Activated B cell treated with CpG ODN at 0.5 μM for 24 hours (primary cell): ENCODE measurements around the gene CA10. TPM values are rescaled to one million over a fixed set of nuclear protein-coding genes. Genes with fewer than 3 reads are reported as not detected.

ENCODE experiments used
- ATAC-seq: fragments of 200-7000 bp; cut with Tn5 transposase; one replicate; pipeline ENCODE4 v1.10.0; 2021; ENCODE audit warnings: low read depth, mild to moderate bottlenecking, moderate library complexity
- CTCF ChIA-PET: fragments of 350-600 bp; sonication (Branson Sonifier 250); formaldehyde crosslinking; loops from one replicate; lab custom pipeline; 2021; ENCODE audit warnings: antibody characterized with exemption; lab: Charles Lee
- POLR2A ChIA-PET: fragments of 350-600 bp; sonication (Branson Sonifier 250); formaldehyde crosslinking; loops from one replicate; lab custom pipeline; 2021; ENCODE audit warnings: antibody characterized with exemption; lab: Charles Lee
- DNase-seq: peaks from one replicate; pipeline ENCODE4 v3.0.0; 2022
- H3K27ac Mint-ChIP-seq: one replicate; pipeline ENCODE4 v1.8.0; 2020; ENCODE audit warnings: mixed read lengths
- H3K27me3 Mint-ChIP-seq: one replicate; pipeline ENCODE4 v1.8.0; 2021; ENCODE audit warnings: mixed read lengths
- H3K36me3 Mint-ChIP-seq: one replicate; pipeline ENCODE4 v1.8.0; 2021; ENCODE audit warnings: low read depth, mixed read lengths
- H3K4me1 Mint-ChIP-seq: one replicate; pipeline ENCODE4 v1.8.0; 2021; ENCODE audit warnings: mixed read lengths
- H3K4me3 Mint-ChIP-seq: one replicate; pipeline ENCODE4 v1.8.0; 2020; ENCODE audit warnings: mild to moderate bottlenecking, mixed read lengths
- H3K9me3 Mint-ChIP-seq: one replicate; pipeline ENCODE4 v1.8.0; 2020; ENCODE audit warnings: mixed read lengths
- CTCF ChIP-seq: fragments of 200-600 bp; IDR thresholded peaks from one replicate; pipeline ENCODE4 v1.8.0; 2022; ENCODE audit warnings: antibody characterized with exemption, mild to moderate bottlenecking
- intact Hi-C: fragments of 100-400 bp; cut with micrococcal nuclease; formaldehyde crosslinking; loops from one replicate; pipeline ENCODE4 v1.15.1; 2024
- total RNA-seq: library from RNA; stranded (reverse); gene quantifications from 2 replicates; pipeline ENCODE4 v1.2.3, GENCODE V29; 2022

The CA10 gene
- total RNA-seq, 1 donor from 2014 or later, result not detected

- POLR2A ChIA-PET, result no interaction called here
- DNase-seq (no peak), ATAC-seq (no peak)
- Mint-ChIP-seq H3K27me3 (no peaks in the 10 kb centered on the region), H3K27ac (no peak overlapping the region), H3K4me1 (no peaks in the 10 kb centered on the region), H3K36me3 (no peaks in the 10 kb centered on the region), H3K4me3 (no peak overlapping the region), H3K9me3 (no peaks in the 10 kb centered on the region)
- no peak for TF ChIP-seq CTCF
- CTCF ChIA-PET, result no interaction called here
- intact Hi-C loops, result no loop called here
Measured at GRCh38 chr17:51799240-51799639, 359.3 kb downstream of the CA10 start.

- POLR2A ChIA-PET, result no interaction called here
- Mint-ChIP-seq H3K9me3 (no peaks in the 10 kb centered on the region), H3K27ac (no peak overlapping the region), H3K4me1 (no peaks in the 10 kb centered on the region), H3K36me3 (no peaks in the 10 kb centered on the region), H3K27me3 (peaks cover 2% of the 10 kb centered on the region), H3K4me3 (no peak overlapping the region)
- DNase-seq (no peak), ATAC-seq (no peak)
- CTCF ChIA-PET, result no interaction called here
- no peak for TF ChIP-seq CTCF
- intact Hi-C loops, result no loop called here
Measured at GRCh38 chr17:51797150-51797549, 361.4 kb downstream of the CA10 start.

GRCh38 chr17:51796026-51796425, 362.5 kb downstream of the CA10 start:
- H3K27ac Mint-ChIP-seq, result no peak overlapping the region
- no peak for DNase-seq
- CTCF ChIA-PET, result no interaction called here
- no peak overlapping the region for H3K4me3 Mint-ChIP-seq
- POLR2A ChIA-PET, result no interaction called here
- ATAC-seq, result no peak
- H3K36me3 Mint-ChIP-seq, result no peaks in the 10 kb centered on the region
- H3K4me1 Mint-ChIP-seq, result no peaks in the 10 kb centered on the region
- intact Hi-C loops, result no loop called here
- TF ChIP-seq CTCF, result no peak
- H3K9me3 Mint-ChIP-seq, result no peaks in the 10 kb centered on the region
- H3K27me3 Mint-ChIP-seq, result peaks cover 2% of the 10 kb centered on the region

- intact Hi-C loops, result no loop called here
- no peak for TF ChIP-seq CTCF
- no peak overlapping the region for H3K27ac Mint-ChIP-seq
- H3K9me3 Mint-ChIP-seq, result no peaks in the 10 kb centered on the region
- no peak overlapping the region for H3K4me3 Mint-ChIP-seq
- DNase-seq (no peak), ATAC-seq (no peak)
- ChIA-PET POLR2A (no interaction called here), CTCF (no interaction called here)
- H3K27me3 Mint-ChIP-seq, result peaks cover 2% of the 10 kb centered on the region
- no peaks in the 10 kb centered on the region for H3K36me3 Mint-ChIP-seq
- H3K4me1 Mint-ChIP-seq, result no peaks in the 10 kb centered on the region
Measured at GRCh38 chr17:51795401-51795800, 363.1 kb downstream of the CA10 start.

- intact Hi-C loops, result no loop called here
- H3K4me1 Mint-ChIP-seq, result no peaks in the 10 kb centered on the region
- ATAC-seq (no peak), DNase-seq (no peak)
- H3K9me3 Mint-ChIP-seq, result no peaks in the 10 kb centered on the region
- H3K36me3 Mint-ChIP-seq, result no peaks in the 10 kb centered on the region
- CTCF ChIA-PET, result no interaction called here
- POLR2A ChIA-PET, result no interaction called here
- no peak overlapping the region for H3K4me3 Mint-ChIP-seq
- no peak overlapping the region for H3K27ac Mint-ChIP-seq
- peaks cover 2% of the 10 kb centered on the region for H3K27me3 Mint-ChIP-seq
- TF ChIP-seq CTCF, result no peak
Measured at GRCh38 chr17:51794466-51794865, 364.0 kb downstream of the CA10 start.
